ENCODE data around the gene CCND3.

GRCh38 chr6:41975276-41975675, 33.7 kb upstream of the CCND3 start:
- TF ChIP-seq EZH2 (IDR thresholded peaks at IDR 0.05; ENCODE audit: low read depth) (no peak), CTCF (conservative IDR thresholded peaks at IDR 0.05) (no peak)
